HepG2 (cell line): ENCODE measurements around the gene FGF1. TPM values are rescaled to one million over a fixed set of nuclear protein-coding genes. Genes with fewer than 3 reads are reported as not detected.

Experiments
- ATAC-seq: fragments of 200-7000 bp; cut with Tn5 transposase; 3 replicates; pipeline ENCODE4 v1.9.1; 2020; ENCODE audit warnings: mild to moderate bottlenecking, moderate library complexity
- BruUV-seq: library from RNA; stranded (reverse); fragments of 400-500 nt; replicated peaks from 2 replicates; lab custom pipeline; 2021; lab: Mats Ljungman, UMichigan
- CTCF ChIA-PET: fragments of 300-600 bp; formaldehyde crosslinking; extraction: SDS; loops from one replicate; lab custom pipeline; 2021; ENCODE audit warnings: low total read pairs, inconsistent platforms, low intra/inter-chr PET ratio; lab: Yijun Ruan, JAX
- POLR2A ChIA-PET: fragments of 350-600 bp; sonication (Branson Sonifier 250); formaldehyde crosslinking; loops from one replicate; lab custom pipeline; 2020; ENCODE audit warnings: antibody characterized with exemption, inconsistent platforms; lab: Yijun Ruan, JAX
- DNase-seq: peaks from one replicate; pipeline ENCODE4 v3.0.0-alpha.2; 2015; ENCODE audit warnings: low spot score
- FAIRE-seq: peaks from 3 replicates; lab custom pipeline; 2011; peaks lifted over from hg19 to GRCh38; lab: Jason Lieb, UNC
- H2AFZ ChIP-seq: one replicate; pipeline ENCODE4 v1.6.1; 2011; ENCODE audit warnings: low read length, inconsistent platforms
- H3K27ac ChIP-seq: fragments of 300-600 bp; 3 replicates; pipeline ENCODE4 v1.8.0; 2011; ENCODE audit warnings: mixed run types, mild to moderate bottlenecking, mixed read lengths, low read length, inconsistent platforms; ENCODE audit not compliant: insufficient read depth; ENCODE audit errors: extremely low read length
- H3K27me3 ChIP-seq, 2 experiments: fragments of 200-600 bp in 1 of 2; 2 replicates in 1 of 2; 3 replicates in 1 of 2; pipeline versions ENCODE4 v1.6.0 to v1.8.0; 2011; ENCODE audit warnings: low read length in 2 of 2, mild to moderate bottlenecking in 2 of 2, moderate library complexity in 2 of 2, inconsistent platforms in 1 of 2; ENCODE audit not compliant: insufficient read depth in 2 of 2, control insufficient read depth in 1 of 2
- H3K36me3 ChIP-seq, 2 experiments: fragments of 200-600 bp in 1 of 2; replicated peaks in 1 of 2; 2 replicates in 1 of 2; 3 replicates in 1 of 2; pipeline versions ENCODE4 v1.5.1 to v1.8.0; 2011; ENCODE audit warnings: low read length in 2 of 2, inconsistent platforms in 1 of 2; ENCODE audit not compliant: insufficient read depth in 2 of 2, control insufficient read depth in 1 of 2
- H3K4me1 ChIP-seq: 2 replicates; pipeline ENCODE4 v1.5.1; 2012; ENCODE audit warnings: low read length, inconsistent platforms; ENCODE audit not compliant: insufficient read depth
- H3K4me2 ChIP-seq: 2 replicates; pipeline ENCODE4 v1.6.0; 2011; ENCODE audit warnings: low read depth, low read length, inconsistent platforms
- H3K4me3 ChIP-seq, 3 experiments: fragments of 200-600 bp in 1 of 3; sonication (generic), shearing (Covaris generic) in 1 of 3; replicated peaks in 1 of 3; 2 replicates each; pipeline ENCODE4 v1.5.1; 2011 to 2016; ENCODE audit warnings: low read length in 3 of 3, inconsistent platforms in 2 of 3, low read depth in 2 of 3, mild to moderate bottlenecking in 2 of 3, control low read depth in 1 of 3, mixed read lengths in 1 of 3; ENCODE audit not compliant: insufficient read depth in 1 of 3
- H3K79me2 ChIP-seq: one replicate; pipeline ENCODE4 v1.6.1; 2011; ENCODE audit warnings: low read length, inconsistent platforms; ENCODE audit not compliant: insufficient read depth
- H3K9ac ChIP-seq: 2 replicates; pipeline ENCODE4 v1.6.0; 2011; ENCODE audit warnings: mild to moderate bottlenecking, low read depth, low read length, inconsistent platforms; ENCODE audit not compliant: insufficient read depth
- H3K9me3 ChIP-seq: 2 replicates; pipeline ENCODE4 v1.5.1; 2012; ENCODE audit warnings: mild to moderate bottlenecking, low read length
- H4K20me1 ChIP-seq: 2 replicates; pipeline ENCODE4 v1.6.0; 2011; ENCODE audit warnings: inconsistent platforms, mild to moderate bottlenecking, low read length, moderate library complexity; ENCODE audit not compliant: insufficient read depth
- AGO1 ChIP-seq: fragments of 200-400 bp; formaldehyde crosslinking; IDR thresholded peaks from 2 replicates; pipeline ENCODE4 v1.6.1; 2017; ENCODE audit warnings: mild to moderate bottlenecking, low read depth, low read length, moderate library complexity; ENCODE audit not compliant: poor library complexity, severe bottlenecking
- ASH2L ChIP-seq: fragments of 300-600, 200-600 bp; sonication (generic); IDR thresholded peaks from 2 replicates; pipeline ENCODE4 v1.7.0; 2017; ENCODE audit warnings: low read depth, mild to moderate bottlenecking, moderate library complexity, mixed read lengths, low read length; ENCODE audit not compliant: insufficient read length
- HOXD1 ChIP-seq: sonication (generic); formaldehyde crosslinking; IDR thresholded peaks from 2 replicates; pipeline ENCODE4 v1.5.0; 2020; ENCODE audit warnings: missing genetic modification reagents
- MAFK ChIP-seq, 2 experiments: IDR thresholded peaks in 1 of 2; conservative IDR thresholded peaks in 1 of 2; 2 replicates each; pipeline ENCODE4 v1.6.1; 2011; ENCODE audit warnings: improper control_type of control experiment in 2 of 2, low read length in 2 of 2
- NFE2 ChIP-seq: sonication (generic); formaldehyde crosslinking; IDR thresholded peaks from 2 replicates; pipeline ENCODE4 v1.4.0; 2020; ENCODE audit warnings: missing genetic modification reagents
- NFYB ChIP-seq: sonication (generic); formaldehyde crosslinking; IDR thresholded peaks from 2 replicates; pipeline ENCODE4 v1.4.0; 2020; ENCODE audit warnings: missing genetic modification reagents
- PBX3 ChIP-seq: sonication (generic); formaldehyde crosslinking; IDR thresholded peaks from 2 replicates; pipeline ENCODE4 v1.8.1; 2023; ENCODE audit warnings: missing genetic modification reagents, inconsistent platforms, borderline replicate concordance
- SIN3B ChIP-seq: fragments of 150-350 bp; IDR thresholded peaks from 2 replicates; pipeline ENCODE4 v1.6.1; 2014; ENCODE audit warnings: low read length
- SNRNP70 ChIP-seq: fragments of 200-400 bp; formaldehyde crosslinking; IDR thresholded peaks from 2 replicates; pipeline ENCODE4 v1.6.1; 2017; ENCODE audit warnings: mild to moderate bottlenecking, low read depth, low read length, moderate library complexity
- TRAFD1 ChIP-seq: sonication (generic); formaldehyde crosslinking; IDR thresholded peaks from 2 replicates; pipeline ENCODE4 v1.5.1; 2020; ENCODE audit warnings: missing genetic modification reagents, mild to moderate bottlenecking, borderline replicate concordance
- ZNF878 ChIP-seq: sonication (generic); formaldehyde crosslinking; IDR thresholded peaks from 2 replicates; pipeline ENCODE4 v1.8.1; 2023; ENCODE audit warnings: mild to moderate bottlenecking, missing genetic modification reagents, moderate library complexity
- WGBS: methylation state at CpG from one replicate; pipeline ENCODE4 v1.1.6; 2017; ENCODE audit warnings: low lambda C conversion rate; 5-methylcytosine and 5-hydroxymethylcytosine counted together
- in situ Hi-C: cut with HindIII; loops from 2 replicates; pipeline ENCODE4 v1.10.0; 2017; ENCODE audit warnings: low pct_unique_long_range_greater_than_20kb; ENCODE audit not compliant: extremely low pct_ligation_motif_present
- intact Hi-C: fragments of 100-400 bp; cut with micrococcal nuclease; formaldehyde crosslinking; loops from one replicate; pipeline ENCODE4 v1.10.0; 2022; ENCODE audit not compliant: unreplicated experiment
- polyA plus RNA-seq, 8 experiments: library from polyadenylated mRNA; depleted of rRNA in 3 of 8; stranded (reverse) in 7 of 8; unstranded in 1 of 8; fragments of >200 nt; fragmentation: Illumina TruSeq in 4 of 8; extraction: Trizol in 4 of 8; gene quantifications; 2 replicates each; pipeline versions ENCODE4 v1.2.1 to v1.2.3, GENCODE V29; 2011 to 2016; ENCODE audit warnings: low read depth in 4 of 8, missing spikeins in 1 of 8, mixed read lengths in 1 of 8; ENCODE audit not compliant: insufficient read depth in 1 of 8
- total RNA-seq, 5 experiments: library from RNA; depleted of rRNA; stranded (reverse); fragments of >200 nt; fragmentation: Illumina TruSeq; extraction: Trizol; gene quantifications; 2 replicates each; pipeline ENCODE4 v1.2.3, GENCODE V29; 2016; ENCODE audit warnings: low read depth in 1 of 5
- TF ChIP-seq, protein P1 (sequence below): sonication (generic); formaldehyde crosslinking; IDR thresholded peaks from 2 replicates; pipeline ENCODE4 v1.4.0; 2020; ENCODE audit warnings: missing genetic modification reagents, mild to moderate bottlenecking, borderline replicate concordance

Gene FGF1
- total and polyA plus RNA-seq, 2 of the 13 experiments (the other 11 are each of a cell fraction or from before 2014, with no cell fraction given): not detected

GRCh38 chr5:142597025-142597424, 88.9 kb downstream of the FGF1 start:
- Histone ChIP-seq H3K79me2 (no peaks in the 10 kb centered on the region), H4K20me1 (no peaks in the 10 kb centered on the region), H3K9ac (no peak overlapping the region), H3K4me2 (no peak overlapping the region), H2AFZ (no peak overlapping the region), H3K4me3 (no peak overlapping the region), H3K27ac (no peak overlapping the region), H3K9me3 (no peaks in the 10 kb centered on the region), H3K27me3 (no peaks in the 10 kb centered on the region), H3K4me1 (peaks cover 17% of the 10 kb centered on the region), H3K36me3 (no peaks in the 10 kb centered on the region)
- no peak for DNase-seq
- TF ChIP-seq TRAFD1 (CRISPR knock-in tag) (no peak), MAFK (conservative IDR thresholded peaks at IDR 0.05 in 1 of 2, IDR thresholded peaks at IDR 0.05 in 1 of 2; ENCODE audit: low read length in 2 of 2) (peak in 1 of 2 experiments; percentile 50; a peak in 2 of 4 replicates)
- POLR2A ChIA-PET: no interaction called here
- in situ Hi-C loops (no loop called here), intact Hi-C loops (no loop called here)
- WGBS: 90% methylated on average over 3 of the region's 3 CpGs
- CTCF ChIA-PET: no interaction called here
- no peak for ATAC-seq
- FAIRE-seq: no peak
- no TSS peak for BruUV-seq

DNA sequence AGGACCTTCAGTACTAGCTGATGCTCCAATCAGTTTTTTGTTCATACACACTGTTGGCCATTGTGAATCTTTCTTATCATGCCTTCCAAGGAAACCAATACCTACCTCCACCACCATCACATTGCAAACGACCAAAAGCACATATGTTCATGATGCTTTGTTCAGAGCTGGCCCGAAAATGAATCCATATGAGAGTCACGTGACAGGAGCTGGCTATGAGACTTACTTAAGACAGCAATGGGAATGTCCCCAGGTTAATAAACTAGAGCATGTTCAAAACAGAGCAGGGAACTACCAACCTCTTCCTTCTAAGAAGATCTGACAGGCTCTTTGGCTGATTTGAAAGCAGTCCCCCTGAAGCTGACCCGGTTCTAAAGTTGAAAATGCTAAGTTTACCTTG, 93.5 kb downstream of the FGF1 start:
- H3K27me3 ChIP-seq: no peaks in the 10 kb centered on the region
- FAIRE-seq: no peak
- no peak for DNase-seq
- no peak overlapping the region for H2AFZ ChIP-seq
- ChIA-PET CTCF (no interaction called here), POLR2A (no interaction called here)
- H3K9me3 ChIP-seq: no peaks in the 10 kb centered on the region
- no peaks in the 10 kb centered on the region for H3K4me1 ChIP-seq
- H3K79me2 ChIP-seq: no peaks in the 10 kb centered on the region
- WGBS: 31% methylated on average over 4 of the region's 4 CpGs
- no peak overlapping the region for H3K4me3 ChIP-seq
- H3K9ac ChIP-seq: no peak overlapping the region
- ATAC-seq: no peak
- no peaks in the 10 kb centered on the region for H3K36me3 ChIP-seq
- TF ChIP-seq AGO1: no peak
- no peak for TF ChIP-seq HOXD1
- no peak for TF ChIP-seq SNRNP70
- no peak for TF ChIP-seq ZNF878 (CRISPR knock-in tag)
- TF ChIP-seq SIN3B: no peak
- TF ChIP-seq PBX3 (CRISPR knock-in tag): no peak
- TF ChIP-seq ASH2L: no peak
- no peak for TF ChIP-seq NFE2 (CRISPR knock-in tag)
- no peak for TF ChIP-seq NFYB (CRISPR knock-in tag)
- TF ChIP-seq, protein P1, sequence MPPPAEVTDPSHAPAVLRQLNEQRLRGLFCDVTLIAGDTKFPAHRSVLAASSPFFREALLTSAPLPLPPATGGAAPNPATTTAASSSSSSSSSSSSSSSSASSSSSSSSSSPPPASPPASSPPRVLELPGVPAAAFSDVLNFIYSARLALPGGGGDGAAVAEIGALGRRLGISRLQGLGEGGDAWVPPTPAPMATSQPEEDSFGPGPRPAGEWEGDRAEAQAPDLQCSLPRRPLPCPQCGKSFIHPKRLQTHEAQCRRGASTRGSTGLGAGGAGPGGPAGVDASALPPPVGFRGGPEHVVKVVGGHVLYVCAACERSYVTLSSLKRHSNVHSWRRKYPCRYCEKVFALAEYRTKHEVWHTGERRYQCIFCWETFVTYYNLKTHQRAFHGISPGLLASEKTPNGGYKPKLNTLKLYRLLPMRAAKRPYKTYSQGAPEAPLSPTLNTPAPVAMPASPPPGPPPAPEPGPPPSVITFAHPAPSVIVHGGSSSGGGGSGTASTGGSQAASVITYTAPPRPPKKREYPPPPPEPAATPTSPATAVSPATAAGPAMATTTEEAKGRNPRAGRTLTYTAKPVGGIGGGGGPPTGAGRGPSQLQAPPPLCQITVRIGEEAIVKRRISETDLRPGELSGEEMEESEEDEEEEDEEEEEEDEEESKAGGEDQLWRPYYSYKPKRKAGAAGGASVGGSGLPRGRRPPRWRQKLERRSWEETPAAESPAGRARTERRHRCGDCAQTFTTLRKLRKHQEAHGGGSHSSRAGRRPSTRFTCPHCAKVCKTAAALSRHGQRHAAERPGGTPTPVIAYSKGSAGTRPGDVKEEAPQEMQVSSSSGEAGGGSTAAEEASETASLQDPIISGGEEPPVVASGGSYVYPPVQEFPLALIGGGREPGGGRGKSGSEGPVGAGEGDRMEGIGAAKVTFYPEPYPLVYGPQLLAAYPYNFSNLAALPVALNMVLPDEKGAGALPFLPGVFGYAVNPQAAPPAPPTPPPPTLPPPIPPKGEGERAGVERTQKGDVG (CRISPR knock-in tag): no peak
- BruUV-seq: no TSS peak
- in situ Hi-C loops: no loop called here
- H4K20me1 ChIP-seq: no peaks in the 10 kb centered on the region
- no peak overlapping the region for H3K27ac ChIP-seq
- intact Hi-C loops: no loop called here
- no peak overlapping the region for H3K4me2 ChIP-seq
